GM12878 (cell line): Measurements from ENCODE around the gene FMNL2. TPM values are rescaled to one million over a fixed set of nuclear protein-coding genes. Genes with fewer than 3 reads are reported as not detected.

Experiments
- BACH1 ChIP-seq: fragments of 450-650 bp; IDR thresholded peaks from 2 replicates; pipeline ENCODE4 v1.6.1; 2017; ENCODE audit warnings: mild to moderate bottlenecking, borderline replicate concordance
- BCLAF1 ChIP-seq: fragments of 450-650 bp; IDR thresholded peaks from 2 replicates; pipeline ENCODE4 v1.6.1; 2017; ENCODE audit warnings: antibody characterized with exemption, mild to moderate bottlenecking, moderate library complexity
- CHD2 ChIP-seq: IDR thresholded peaks from 2 replicates; pipeline ENCODE4 v1.6.1; 2011; ENCODE audit warnings: low read depth, low read length, improper control_type of control experiment, borderline replicate concordance
- JUNB ChIP-seq: IDR thresholded peaks from 2 replicates; pipeline ENCODE4 v1.6.1; 2016; ENCODE audit warnings: antibody characterized with exemption, mild to moderate bottlenecking
- JUND ChIP-seq: IDR thresholded peaks from 2 replicates; pipeline ENCODE4 v1.6.1; 2012; ENCODE audit warnings: low read depth, mild to moderate bottlenecking, low read length, improper control_type of control experiment, moderate library complexity
- KAT2A ChIP-seq: conservative IDR thresholded peaks from 2 replicates; pipeline ENCODE4 v1.6.1; 2011; ENCODE audit warnings: low read depth, low read length; ENCODE audit not compliant: control insufficient read depth
- POLR2A ChIP-seq: IDR thresholded peaks from 2 replicates; pipeline ENCODE4 v1.6.1; 2011; ENCODE audit warnings: low read depth, mild to moderate bottlenecking, low read length
- RAD51 ChIP-seq: fragments of 450-650 bp; IDR thresholded peaks from 2 replicates; pipeline ENCODE4 v1.6.1; 2016; ENCODE audit warnings: moderate library complexity, mild to moderate bottlenecking, inconsistent platforms
- RB1 ChIP-seq: fragments of 450-650 bp; formaldehyde crosslinking; IDR thresholded peaks from 2 replicates; pipeline ENCODE4 v1.6.1; 2017; ENCODE audit warnings: mild to moderate bottlenecking, borderline replicate concordance
- STAT1 ChIP-seq: fragments of 450-650 bp; conservative IDR thresholded peaks from 2 replicates; pipeline ENCODE4 v1.6.1; 2014; ENCODE audit warnings: antibody characterized with exemption, mild to moderate bottlenecking
- TAF1 ChIP-seq: IDR thresholded peaks from 2 replicates; pipeline ENCODE4 v1.6.1; 2011; ENCODE audit warnings: mild to moderate bottlenecking, low read depth, low read length, borderline replicate concordance
- YY1 ChIP-seq: IDR thresholded peaks from 2 replicates; pipeline ENCODE4 v1.6.1; 2011; ENCODE audit warnings: low read depth, mild to moderate bottlenecking, low read length
- ZBTB4 ChIP-seq: fragments of 450-650 bp; formaldehyde crosslinking; IDR thresholded peaks from 2 replicates; pipeline ENCODE4 v1.4.0; 2022; ENCODE audit warnings: mild to moderate bottlenecking, moderate library complexity
- ZNF592 ChIP-seq: fragments of 450-650 bp; IDR thresholded peaks from 2 replicates; pipeline ENCODE4 v1.6.1; 2017; ENCODE audit warnings: mild to moderate bottlenecking, moderate library complexity
- ZNF687 ChIP-seq: fragments of 450-650 bp; IDR thresholded peaks from 2 replicates; pipeline ENCODE4 v1.6.1; 2017; ENCODE audit warnings: mild to moderate bottlenecking, moderate library complexity
- polyA plus RNA-seq, 11 experiments: library from polyadenylated mRNA; depleted of rRNA in 4 of 11; unstranded in 6 of 11; stranded (reverse) in 5 of 11; fragments of >200 nt; fragmentation: Nextera tagmentation in 4 of 11; fragmentation: Illumina TruSeq in 1 of 11; extraction: Ambion mirVana in 4 of 11; extraction: Trizol in 1 of 11; gene quantifications; 1 replicate in 1 of 11; 2 replicates in 10 of 11; pipeline versions ENCODE4 v1.2.1 to v1.2.3, GENCODE V29; 2011 to 2016; ENCODE audit warnings: inconsistent platforms in 2 of 11, missing spikeins in 2 of 11, low read depth in 1 of 11
- total RNA-seq, 4 experiments: library from RNA; depleted of rRNA in 3 of 4; stranded (reverse); fragments of >200 nt in 3 of 4; fragmentation: Illumina TruSeq in 1 of 4; extraction: Trizol in 1 of 4; gene quantifications; 2 replicates each; pipeline versions ENCODE4 v1.2.1 to v1.2.3, GENCODE V29; 2013 to 2021

FMNL2 gene
- total and polyA plus RNA-seq, 10 of the 15 experiments (the other 5 are each of a cell fraction or from before 2014, with no cell fraction given): 0.13 to 9.9 (median 0.35) TPM

- TF ChIP-seq ZNF592 (no peak), YY1 (no peak), POLR2A (no peak), STAT1 (no peak), ZNF687 (no peak; the same call in 1 of the 2 replicates), TAF1 (no peak), JUND (no peak), ZBTB4 (no peak), JUNB (no peak), RB1 (peak; percentile 56; the same call in 1 of the 2 replicates), BACH1 (no peak; the same call in 1 of the 2 replicates), BCLAF1 (no peak), CHD2 (no peak), KAT2A (no peak), RAD51 (no peak)
Measured at GRCh38 chr2:152565884-152566727, 231.1 kb downstream of the FMNL2 start (continued).
